H1 (cell line): ENCODE data around the gene KHDRBS1. TPM values are rescaled to one million over a fixed set of nuclear protein-coding genes. Genes with fewer than 3 reads are reported as not detected.

ENCODE experiments used
- CTCF ChIA-PET: fragments of 300-600 bp; sonication (Branson Sonifier 250); formaldehyde crosslinking; loops from one replicate; lab custom pipeline; 2021; ENCODE audit not compliant: partially characterized antibody; lab: Charles Lee
- POLR2A ChIA-PET: fragments of 300-600 bp; sonication (Branson Sonifier 250); formaldehyde crosslinking; loops from one replicate; lab custom pipeline; 2021; ENCODE audit warnings: inconsistent platforms; ENCODE audit not compliant: partially characterized antibody; lab: Charles Lee
- DNase-seq, 2 experiments: peaks; one replicate each; pipeline versions ENCODE4 v3.0.0 to v3.0.0-alpha.2; 2010 to 2022; ENCODE audit warnings: low spot score in 2 of 2, low read depth in 1 of 2, mixed read lengths in 1 of 2
- FAIRE-seq: peaks from 2 replicates; lab custom pipeline; 2011; peaks lifted over from hg19 to GRCh38; lab: Jason Lieb, UNC
- H2AFZ ChIP-seq: 2 replicates; pipeline ENCODE4 v1.8.1; 2012; ENCODE audit warnings: low read length, inconsistent platforms
- H2AK5ac ChIP-seq: 2 replicates; pipeline ENCODE4 v1.6.1; 2013; ENCODE audit warnings: low read depth, low read length
- H2BK120ac ChIP-seq: replicated peaks from 2 replicates; pipeline ENCODE3; 2013; ENCODE audit warnings: low read depth, low read length, inconsistent platforms
- H2BK12ac ChIP-seq: 2 replicates; pipeline ENCODE4 v1.6.1; 2013; ENCODE audit warnings: low read depth, low read length
- H2BK15ac ChIP-seq: 2 replicates; pipeline ENCODE4 v1.6.1; 2013; ENCODE audit warnings: low read length
- H2BK20ac ChIP-seq: 2 replicates; pipeline ENCODE4 v1.6.1; 2013; ENCODE audit warnings: low read length
- H2BK5ac ChIP-seq: 2 replicates; pipeline ENCODE4 v1.6.1; 2013; ENCODE audit warnings: low read depth, low read length
- H3K14ac ChIP-seq: 2 replicates; pipeline ENCODE4 v1.6.1; 2013; ENCODE audit warnings: inconsistent platforms; ENCODE audit not compliant: insufficient read length
- H3K18ac ChIP-seq: 2 replicates; pipeline ENCODE4 v1.6.1; 2013; ENCODE audit warnings: low read length; ENCODE audit errors: extremely low read depth
- H3K23ac ChIP-seq: 2 replicates; pipeline ENCODE4 v1.6.1; 2013; ENCODE audit warnings: inconsistent platforms; ENCODE audit not compliant: insufficient read length
- H3K23me2 ChIP-seq: 2 replicates; pipeline ENCODE4 v1.6.1; 2013; ENCODE audit warnings: low read depth, low read length
- H3K27ac ChIP-seq: 2 replicates; pipeline ENCODE4 v1.6.1; 2011; ENCODE audit warnings: low read depth, low read length, inconsistent platforms
- H3K27me3 ChIP-seq, 4 experiments: replicated peaks in 1 of 4; 1 replicate in 1 of 4; 2 replicates in 3 of 4; pipeline versions ENCODE4 v1.6.1 to v1.8.1; 2011 to 2013; ENCODE audit warnings: low read length in 3 of 4, mild to moderate bottlenecking in 3 of 4, inconsistent platforms in 2 of 4, mixed read lengths in 2 of 4, moderate library complexity in 1 of 4; ENCODE audit not compliant: control insufficient read depth in 3 of 4, insufficient read depth in 3 of 4; ENCODE audit errors: extremely low read depth in 1 of 4
- H3K36me3 ChIP-seq, 4 experiments: 2 replicates each; pipeline versions ENCODE4 v1.6.1 to v1.8.1; 2011 to 2013; ENCODE audit warnings: mild to moderate bottlenecking in 4 of 4, low read length in 3 of 4, moderate library complexity in 2 of 4, control low read depth in 1 of 4, inconsistent platforms in 1 of 4; ENCODE audit not compliant: insufficient read depth in 4 of 4, control insufficient read depth in 2 of 4
- H3K4ac ChIP-seq: replicated peaks from 2 replicates; pipeline ENCODE3; 2013; ENCODE audit warnings: low read length, low read depth, mixed read lengths, inconsistent platforms; ENCODE audit not compliant: insufficient read length
- H3K4me1 ChIP-seq, 4 experiments: replicated peaks in 1 of 4; 1 replicate in 1 of 4; 2 replicates in 3 of 4; pipeline versions ENCODE4 v1.6.1 to v1.8.1; 2011 to 2013; ENCODE audit warnings: low read length in 3 of 4, inconsistent platforms in 2 of 4, mixed read lengths in 1 of 4; ENCODE audit not compliant: insufficient read depth in 4 of 4, control insufficient read depth in 3 of 4
- H3K4me2 ChIP-seq, 2 experiments: 2 replicates each; pipeline versions ENCODE4 v1.6.1 to v1.8.1; 2011 to 2013; ENCODE audit warnings: low read depth in 2 of 2, low read length in 2 of 2, control low read depth in 1 of 2, inconsistent platforms in 1 of 2, mild to moderate bottlenecking in 1 of 2; ENCODE audit not compliant: insufficient read depth in 1 of 2
- H3K4me3 ChIP-seq, 4 experiments: fragments of 200-600, 300-600 bp in 1 of 4; sonication (generic), shearing (Covaris generic), sonication (Bioruptor Twin) in 1 of 4; 2 replicates each; pipeline versions ENCODE4 v1.5.1 to v1.8.1; 2011 to 2016; ENCODE audit warnings: low read length in 4 of 4, low read depth in 3 of 4, control low read depth in 2 of 4, inconsistent platforms in 2 of 4, mild to moderate bottlenecking in 2 of 4, mixed read lengths in 1 of 4, moderate library complexity in 1 of 4; ENCODE audit not compliant: insufficient read depth in 2 of 4; ENCODE audit errors: extremely low read depth in 1 of 4
- H3K56ac ChIP-seq: replicated peaks from 2 replicates; pipeline ENCODE3; 2013; ENCODE audit warnings: low read depth, mild to moderate bottlenecking, mixed read lengths, low read length, inconsistent platforms; ENCODE audit not compliant: insufficient read length
- H3K79me1 ChIP-seq: 2 replicates; pipeline ENCODE4 v1.6.1; 2013; ENCODE audit warnings: low read depth, low read length, control low read depth
- H3K79me2 ChIP-seq, 2 experiments: 2 replicates each; pipeline versions ENCODE4 v1.6.1 to v1.8.1; 2012 to 2013; ENCODE audit warnings: low read length in 2 of 2, mild to moderate bottlenecking in 2 of 2, inconsistent platforms in 1 of 2; ENCODE audit not compliant: insufficient read depth in 2 of 2, control insufficient read depth in 1 of 2
- H3K9ac ChIP-seq, 4 experiments: replicated peaks in 1 of 4; 1 replicate in 1 of 4; 2 replicates in 3 of 4; pipeline versions ENCODE4 v1.6.1 to v1.8.1; 2011 to 2013; ENCODE audit warnings: low read depth in 3 of 4, low read length in 3 of 4, control low read depth in 2 of 4, mild to moderate bottlenecking in 2 of 4, moderate library complexity in 2 of 4, inconsistent platforms in 1 of 4; ENCODE audit errors: extremely low read depth in 1 of 4
- H3K9me3 ChIP-seq, 2 experiments: 2 replicates each; pipeline versions ENCODE4 v1.6.1 to v1.8.1; 2012 to 2013; ENCODE audit warnings: mild to moderate bottlenecking in 2 of 2, moderate library complexity in 2 of 2, control low read depth in 1 of 2, inconsistent platforms in 1 of 2, low read depth in 1 of 2, low read length in 1 of 2, mixed read lengths in 1 of 2; ENCODE audit not compliant: insufficient read depth in 2 of 2
- H4K20me1 ChIP-seq, 2 experiments: replicated peaks in 1 of 2; 2 replicates each; pipeline versions ENCODE3 to v1.8.1; 2011 to 2013; ENCODE audit warnings: inconsistent platforms in 2 of 2, low read length in 2 of 2, mild to moderate bottlenecking in 1 of 2; ENCODE audit not compliant: insufficient read depth in 2 of 2, control insufficient read depth in 1 of 2
- H4K5ac ChIP-seq: 2 replicates; pipeline ENCODE4 v1.6.1; 2013; ENCODE audit warnings: low read length, low read depth, mixed read lengths, inconsistent platforms; ENCODE audit not compliant: insufficient read length
- H4K8ac ChIP-seq: 2 replicates; pipeline ENCODE4 v1.8.0; 2013; ENCODE audit warnings: mild to moderate bottlenecking, moderate library complexity, low read length, inconsistent platforms; ENCODE audit not compliant: insufficient read depth; ENCODE audit errors: extremely low read depth
- H4K91ac ChIP-seq: replicated peaks from 2 replicates; pipeline ENCODE3; 2013; ENCODE audit warnings: low read length, mixed read lengths, inconsistent platforms; ENCODE audit not compliant: insufficient read length
- CBX5 ChIP-seq: fragments of 300-800, 300-1000 bp; sonication (generic); IDR thresholded peaks from 2 replicates; pipeline ENCODE4 v1.7.1; 2016; ENCODE audit warnings: antibody characterized with exemption, low read length, low read depth
- EGR1 ChIP-seq: IDR thresholded peaks from 2 replicates; pipeline ENCODE4 v1.6.1; 2011; ENCODE audit warnings: low read depth, low read length, borderline replicate concordance
- GTF2F1 ChIP-seq: IDR thresholded peaks from 2 replicates; pipeline ENCODE4 v1.6.1; 2012; ENCODE audit warnings: low read depth, low read length, improper control_type of control experiment, borderline replicate concordance
- NANOG ChIP-seq: IDR thresholded peaks from 2 replicates; pipeline ENCODE4 v1.6.1; 2011; ENCODE audit warnings: low read length, low read depth, mild to moderate bottlenecking, inconsistent platforms; ENCODE audit not compliant: insufficient read depth, poor library complexity, severe bottlenecking
- POLR2A ChIP-seq, 2 experiments: IDR thresholded peaks; 1 replicate in 1 of 2; 2 replicates in 1 of 2; pipeline ENCODE4 v1.6.1; 2011; ENCODE audit warnings: low read depth in 2 of 2, low read length in 2 of 2, mild to moderate bottlenecking in 2 of 2; ENCODE audit errors: control extremely low read depth in 1 of 2
- RFX5 ChIP-seq: IDR thresholded peaks from 2 replicates; pipeline ENCODE4 v1.6.1; 2011; ENCODE audit warnings: low read depth, low read length, improper control_type of control experiment, borderline replicate concordance
- SRF ChIP-seq: IDR thresholded peaks from 2 replicates; pipeline ENCODE4 v1.6.1; 2011; ENCODE audit warnings: mild to moderate bottlenecking, low read depth, low read length, moderate library complexity
- WGBS, 2 experiments: shearing (Covaris generic) in 1 of 2; methylation state at CpG; one replicate each; pipeline versions ENCODE4 v1.1.6 to v1.1.7; 2013 to 2015; ENCODE audit warnings: low lambda C conversion rate in 2 of 2, mixed read lengths in 2 of 2, inconsistent platforms in 1 of 2, low coverage in 1 of 2, missing lambda C conversion rate in 1 of 2; ENCODE audit not compliant: insufficient replicate concordance in 2 of 2, insufficient coverage in 1 of 2, insufficient read length in 1 of 2; ENCODE audit errors: extremely low coverage in 1 of 2, missing lambda C conversion rate in 1 of 2; 5-methylcytosine and 5-hydroxymethylcytosine counted together
- polyA plus RNA-seq, 7 experiments: library from polyadenylated mRNA; depleted of rRNA in 3 of 7; stranded (reverse) in 5 of 7; unstranded in 2 of 7; fragments of >200 nt in 5 of 7; fragments of 200-250 nt in 2 of 7; gene quantifications; 1 replicate in 5 of 7; 2 replicates in 1 of 7; 4 replicates in 1 of 7; pipeline versions ENCODE4 v1.2.1 to v1.2.3, GENCODE V29; 2011 to 2013; ENCODE audit warnings: missing spikeins in 2 of 7, mixed read lengths in 2 of 7
- total RNA-seq: library from RNA; stranded (reverse); fragmentation: NEBNext Ultra II Directional; extraction: Animal tissue kit (Norgen Biotek cat#: 25700); gene quantifications from 2 replicates; pipeline ENCODE4 v1.2.1, GENCODE V29; 2021

KHDRBS1 gene
- total and polyA plus RNA-seq, 2 of the 8 experiments (the other 6 are each of a cell fraction or from before 2014, with no cell fraction given) = 53.8 to 284 TPM

- TF ChIP-seq NANOG (no peak), SRF (no peak), CBX5 (no peak), RFX5 (no peak), GTF2F1 (no peak), POLR2A (IDR thresholded peaks at IDR 0.05; ENCODE audit: control extremely low read depth in 1 of 2, low read depth in 2 of 2, low read length in 2 of 2) (no peak), EGR1 (no peak)
Observed at GRCh38 chr1:32042330-32042729, 28.7 kb downstream of the KHDRBS1 start.

More at GRCh38 chr1:32042330-32042729, 28.7 kb downstream of the KHDRBS1 start:
- Histone ChIP-seq H2BK15ac (no peak overlapping the region), H3K79me1 (no peaks in the 10 kb centered on the region; the same call in 1 of the 2 replicates), H3K18ac (no peak overlapping the region), H4K5ac (no peak overlapping the region), H3K23me2 (no peaks in the 10 kb centered on the region), H3K4me2 (no peak overlapping the region), H3K27ac (no peak overlapping the region), H3K56ac (no peak overlapping the region), H4K8ac (no peak overlapping the region; the same call in 1 of the 2 replicates), H4K91ac (no peak overlapping the region), H3K9me3 (no peaks in the 10 kb centered on the region), H3K4me1 (no peaks in the 10 kb centered on the region), H3K4ac (no peak overlapping the region), H3K14ac (no peak overlapping the region), H2AFZ (no peak overlapping the region), H3K9ac (no peak overlapping the region), H3K27me3 (no peaks in the 10 kb centered on the region), H2BK5ac (no peak overlapping the region), H2BK12ac (no peak overlapping the region), H2BK20ac (no peak overlapping the region), H3K23ac (no peak overlapping the region), H3K4me3 (no peak overlapping the region), H4K20me1 (peaks cover 5 to 18% of the 10 kb centered on the region in 2 experiments), H3K79me2 (peaks cover 0 to 14% of the 10 kb centered on the region in 2 experiments; a peak in 1 of 4 replicates), H2AK5ac (no peak overlapping the region), H3K36me3 (peaks cover 8 to 78% (median 62%) of the 10 kb centered on the region in 4 experiments), H2BK120ac (no peak overlapping the region)
- FAIRE-seq = no peak
- CTCF ChIA-PET = interaction anchor here (0.8 kb wide), 1 partner anchor 14 kb away, joined by 4 read pairs; no protein-coding TSS in a partner anchor
- POLR2A ChIA-PET = interaction anchor here (0.6 to 1.6 kb wide), 2 partner anchors 10 to 208 kb away, joined by 3 to 4 read pairs; no protein-coding TSS in a partner anchor
- 95% methylated on average over 5 of the region's 5 CpGs; no CpG with 5 or more reads in 1 of the 2 experiments for WGBS, 2 experiments
- DNase-seq = no peak
